PC-9 (cell line): Measurements from ENCODE around the gene GSTP1.
"Not testable (repeated sequence)": the region's sequence is repeated elsewhere in the genome, so short reads cannot be mapped to it uniquely, and the experiment has no call there.

Experiments
- CTCF ChIP-seq: fragments of 200-600 bp; sonication (generic); conservative IDR thresholded peaks from 2 replicates; pipeline ENCODE4 v1.6.1; 2017; ENCODE audit warnings: mixed run types, antibody characterized with exemption, mild to moderate bottlenecking, moderate library complexity
- EZH2 ChIP-seq: fragments of 200-600 bp; sonication (generic); IDR thresholded peaks from 2 replicates; pipeline ENCODE4 v1.8.0; 2017; ENCODE audit warnings: antibody characterized with exemption, low read depth

DNA sequence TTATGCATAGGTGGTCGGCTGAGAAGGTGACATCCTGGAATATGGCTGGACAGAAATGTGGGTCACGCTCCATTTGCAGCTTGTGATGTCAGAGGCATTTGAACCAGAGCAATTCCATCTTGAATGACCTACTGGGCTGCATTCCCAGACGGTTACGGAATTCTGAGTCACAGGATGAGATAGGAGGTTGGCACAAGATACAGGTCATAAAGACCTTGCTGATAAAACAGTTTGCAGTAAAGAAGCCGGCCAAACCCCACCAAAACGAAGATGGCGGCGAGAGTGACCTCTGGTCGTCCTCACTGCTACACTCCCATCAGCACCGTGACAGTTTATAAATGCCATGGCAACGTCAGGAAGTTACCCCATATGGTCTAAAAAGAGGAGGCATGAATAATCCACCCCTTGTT lies 19.9 kb upstream of the GSTP1 start:
- not testable (repeated sequence) for TF ChIP-seq EZH2, CTCF
